GM21825 (cell line): ENCODE results near the gene PRR11.
"Not testable (repeated sequence)": the region's sequence is repeated elsewhere in the genome, so short reads cannot be mapped to it uniquely, and the experiment has no call there.

Experiments used
- ATAC-seq: cut with Tn5 transposase; IDR thresholded peaks from one replicate; pipeline ENCODE4 v1.9.1; 2021; ENCODE audit warnings: mild to moderate bottlenecking, moderate library complexity; ENCODE audit not compliant: unreplicated experiment

PRR11 gene

DNA sequence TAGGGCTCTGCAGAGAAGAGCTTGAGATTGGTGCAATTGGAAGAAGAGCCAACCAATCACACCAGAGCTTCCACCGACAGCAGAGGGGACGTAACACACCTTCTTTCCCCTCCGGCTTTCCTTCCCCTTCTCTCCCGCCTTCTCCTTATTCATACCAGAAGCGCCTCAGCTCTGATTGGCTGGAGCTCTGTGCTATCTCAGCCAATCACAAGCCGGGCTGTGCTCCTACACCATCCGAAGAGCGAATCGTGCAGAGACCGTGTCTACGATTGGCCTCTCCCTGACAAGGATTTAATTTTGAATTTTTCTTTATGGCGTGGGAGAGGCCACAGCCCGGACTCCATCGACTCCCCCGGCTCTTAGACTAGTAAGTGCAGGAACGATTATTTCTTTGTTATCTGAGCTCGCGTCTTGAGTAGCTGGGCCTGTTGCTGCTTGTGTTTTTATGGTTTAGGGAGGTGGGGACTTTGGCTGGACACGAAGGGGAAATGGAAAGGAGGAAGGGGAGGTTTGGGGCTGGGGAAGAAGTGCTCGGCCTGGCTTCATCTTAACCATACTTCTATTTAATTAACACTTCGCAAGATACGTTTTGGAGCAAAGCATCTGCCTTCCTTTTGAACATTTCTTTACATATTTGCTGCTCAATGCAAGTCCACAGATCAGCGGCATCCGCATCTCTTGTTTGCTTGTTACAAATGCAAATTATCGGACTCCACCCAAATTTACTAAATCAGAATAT, at the start of gene PRR11:
Gene PRR11 (plus strand): TSS at position 308 of the 739 bp plus-strand sequence. CDS start 14,007 bp downstream, outside the sequence.
- ATAC-seq = peak; percentile 85

DNA sequence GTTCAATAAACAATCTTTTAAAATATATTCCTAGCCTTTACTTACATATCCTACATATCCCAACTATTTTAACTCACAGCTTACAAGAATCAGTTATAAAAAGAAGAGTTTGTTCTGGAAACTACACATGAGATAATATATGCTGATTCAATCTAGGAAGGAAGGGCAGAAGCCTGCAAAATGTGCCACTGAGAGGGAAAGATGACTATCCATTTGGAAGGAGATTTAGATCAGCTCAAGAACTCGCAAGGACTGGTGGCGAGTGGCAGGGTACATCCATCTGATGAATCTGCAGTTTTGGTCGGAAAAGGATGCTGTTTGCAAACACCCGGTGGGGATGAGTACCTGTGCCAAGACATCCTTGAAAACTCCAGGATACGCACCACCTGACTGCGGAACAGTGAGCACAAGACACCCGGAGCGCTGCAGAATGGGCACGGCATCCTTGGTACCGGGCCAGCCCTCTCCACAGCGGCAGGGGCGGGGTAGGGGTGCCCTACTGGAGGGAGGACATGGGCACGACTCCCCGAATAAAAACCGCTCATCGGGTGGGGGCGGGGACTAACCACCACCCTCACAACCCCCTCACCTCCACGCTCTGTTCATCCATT, 49.6 kb upstream of the PRR11 start:
- peak; percentile 24 for ATAC-seq

DNA sequence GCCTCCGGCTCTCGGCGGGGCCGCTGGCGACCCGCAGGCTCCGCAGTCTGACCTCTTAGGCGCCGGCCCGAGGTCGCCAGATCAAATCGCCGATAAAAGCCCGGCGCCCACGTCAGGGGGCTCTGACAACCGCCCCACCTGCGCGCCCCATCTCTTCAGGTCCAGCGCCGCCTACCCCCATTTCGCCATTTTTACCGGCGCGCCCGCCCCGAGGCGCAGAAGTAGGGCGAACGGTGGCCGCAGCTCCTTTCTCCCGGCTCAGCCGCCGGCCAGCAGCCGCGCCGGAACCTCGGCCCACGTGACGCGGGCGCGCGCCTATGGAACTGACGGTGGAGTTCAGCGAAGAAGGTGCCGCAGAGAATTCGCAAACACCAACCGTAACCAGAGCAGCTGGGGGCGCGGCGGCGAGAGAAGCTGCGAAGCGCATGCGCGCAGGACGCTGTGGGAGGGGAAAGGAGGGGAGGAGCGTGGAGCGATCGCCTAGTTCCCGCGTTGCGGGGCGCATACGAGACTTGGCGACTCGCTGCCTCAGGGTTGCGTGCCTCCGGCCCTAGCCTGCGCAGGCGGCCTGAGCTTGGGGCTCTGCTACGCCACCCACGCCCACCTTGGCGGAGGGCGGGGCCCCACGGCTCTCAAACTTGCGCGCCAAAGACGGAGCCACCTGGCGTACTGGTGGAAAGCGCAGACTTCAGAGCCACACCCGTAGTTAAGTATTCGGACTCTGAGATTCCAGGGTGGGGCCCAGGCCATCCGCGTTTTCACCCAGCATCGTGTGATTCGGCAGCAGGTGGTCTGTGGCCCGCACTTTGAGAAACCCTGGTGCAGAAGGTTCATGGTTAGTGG, 48.9 kb upstream of the PRR11 start, which contains the start of gene TRIM37:
Gene TRIM37 (minus strand): TSS at position 418 of the 843 bp plus-strand sequence. CDS start 419 bp downstream, outside the sequence.
- peak; percentile 94 for ATAC-seq

DNA sequence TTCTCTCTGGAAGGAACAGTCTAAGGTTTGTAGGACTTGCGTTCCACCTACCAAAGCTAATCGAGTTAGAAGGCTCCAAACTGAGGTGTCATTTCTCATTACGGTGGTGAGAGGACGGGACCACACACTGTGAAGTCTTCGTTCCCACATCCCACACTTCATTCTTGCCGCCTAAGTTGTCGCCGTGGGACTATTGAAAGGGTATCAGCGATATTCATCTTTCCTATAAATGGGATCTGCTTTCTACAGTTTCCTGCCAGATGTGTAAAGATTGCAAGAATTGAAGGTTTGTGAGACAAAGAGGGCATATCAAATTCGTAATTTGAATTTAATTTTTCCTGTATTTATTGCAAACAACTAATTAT, 48.3 kb upstream of the PRR11 start:
- ATAC-seq = no peak

DNA sequence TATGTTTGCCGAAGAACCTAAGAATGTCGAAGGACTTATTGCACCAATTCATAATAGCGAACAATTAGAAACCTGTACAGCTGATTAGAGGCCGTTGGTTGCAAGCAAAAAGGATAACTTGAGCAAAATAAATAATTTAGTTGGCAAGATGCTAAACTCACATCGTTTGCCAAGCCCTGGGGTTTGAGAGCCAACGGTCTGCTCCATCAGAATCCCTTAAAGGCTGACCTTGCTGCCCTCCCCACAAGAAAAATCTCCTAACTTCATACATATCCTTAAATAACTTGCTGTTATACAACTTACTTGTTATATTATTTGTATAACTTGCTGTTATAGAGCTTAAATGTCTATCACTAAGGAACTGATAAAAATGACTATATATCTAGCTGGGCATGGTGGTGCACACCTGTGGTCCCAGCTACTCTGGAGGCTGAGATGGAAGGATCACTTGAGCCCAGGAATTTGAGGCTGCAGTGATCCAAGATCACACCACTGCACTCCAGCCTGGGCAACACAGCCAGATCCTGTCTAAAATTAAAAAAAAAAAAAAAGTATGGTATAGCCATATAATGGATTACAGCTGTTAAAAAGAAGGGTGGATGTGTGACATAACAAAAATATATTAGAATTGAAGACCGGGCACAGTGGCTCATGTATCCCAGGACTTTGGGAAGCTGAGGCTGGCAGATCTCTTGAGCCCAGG, 47.0 kb upstream of the PRR11 start:
- no peak for ATAC-seq

DNA sequence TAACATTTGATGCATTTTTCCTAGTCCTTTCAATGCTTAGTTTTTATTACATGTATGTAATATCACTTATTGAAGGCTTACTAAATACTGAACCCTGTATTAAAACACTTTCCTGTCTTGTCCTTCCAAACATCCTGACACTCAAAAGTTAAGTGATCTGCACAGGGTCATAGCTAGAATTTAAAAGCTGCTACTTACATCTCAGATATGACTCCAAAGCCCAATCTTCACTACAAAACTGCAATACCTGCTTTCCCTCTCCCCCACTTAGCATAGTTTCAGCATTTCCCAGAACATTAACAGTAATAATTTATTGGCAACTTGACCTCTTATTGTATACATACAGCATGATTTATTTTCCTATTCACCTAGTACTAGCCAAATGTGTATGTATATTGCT, 44.6 kb upstream of the PRR11 start:
- ATAC-seq = no peak

DNA sequence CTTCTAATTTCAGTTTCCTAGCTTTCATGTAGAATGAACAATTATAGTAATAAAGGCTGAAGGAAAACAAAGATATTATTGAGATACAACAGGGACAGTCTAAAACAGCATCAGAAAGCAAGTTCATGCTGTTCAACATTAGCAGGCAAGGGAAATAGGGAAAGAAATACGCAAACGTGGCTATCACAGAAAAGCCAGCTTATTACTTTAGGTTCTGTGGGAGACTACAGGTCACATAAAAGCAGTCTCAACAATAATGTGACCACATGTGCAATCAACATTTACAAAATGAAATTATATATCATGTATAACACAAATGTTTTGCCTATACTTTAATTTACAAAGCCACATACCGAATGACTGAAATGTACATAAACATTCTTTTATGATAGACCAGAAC, 44.0 kb upstream of the PRR11 start:
- no peak for ATAC-seq

DNA sequence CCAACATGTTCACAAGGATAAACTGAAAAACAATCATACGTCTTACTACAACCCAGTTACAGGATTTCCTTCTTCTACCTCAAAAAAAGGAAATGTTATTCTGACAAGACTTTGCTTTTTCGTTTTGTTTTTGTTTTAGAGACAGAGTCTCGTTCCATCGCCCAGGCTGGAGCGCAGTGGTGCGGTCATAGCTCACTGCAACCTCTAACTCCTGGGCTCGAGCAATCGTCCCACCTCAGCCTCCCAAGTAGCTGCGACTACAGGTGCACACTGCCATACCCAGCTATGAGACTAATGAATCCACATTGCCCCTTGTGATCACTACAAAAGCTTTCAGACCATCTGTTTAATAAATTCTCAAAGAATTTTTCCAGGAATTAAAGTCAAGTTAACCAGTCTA, 40.1 kb upstream of the PRR11 start:
- no peak for ATAC-seq

DNA sequence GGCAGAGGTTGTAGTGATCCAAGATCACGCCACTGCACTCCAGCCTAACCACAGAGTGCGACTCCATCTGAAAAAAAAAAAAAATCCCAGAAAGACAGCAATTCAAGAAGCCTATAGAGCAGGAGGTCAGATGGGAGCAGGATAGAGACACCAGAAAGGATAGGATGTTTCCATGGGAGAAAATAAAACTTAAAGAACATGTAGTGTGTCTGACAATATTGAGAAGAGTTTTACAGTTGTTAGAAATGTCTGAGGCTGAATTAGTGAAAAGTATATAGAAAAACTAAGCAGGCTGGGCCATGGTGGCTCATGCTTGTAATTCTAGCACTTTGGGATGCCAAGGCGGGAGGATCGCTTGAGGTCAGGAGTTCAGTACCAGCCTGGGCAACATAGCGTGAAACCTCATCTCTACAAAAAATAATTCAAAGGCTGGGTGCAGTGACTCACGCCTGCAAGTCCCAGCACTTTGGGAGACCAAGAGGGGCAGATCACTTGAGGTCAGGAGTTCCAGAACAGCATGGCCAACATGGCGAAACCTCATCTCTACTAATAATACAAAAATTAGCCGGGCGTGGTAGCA, 33.6 kb upstream of the PRR11 start:
- no peak for ATAC-seq

DNA sequence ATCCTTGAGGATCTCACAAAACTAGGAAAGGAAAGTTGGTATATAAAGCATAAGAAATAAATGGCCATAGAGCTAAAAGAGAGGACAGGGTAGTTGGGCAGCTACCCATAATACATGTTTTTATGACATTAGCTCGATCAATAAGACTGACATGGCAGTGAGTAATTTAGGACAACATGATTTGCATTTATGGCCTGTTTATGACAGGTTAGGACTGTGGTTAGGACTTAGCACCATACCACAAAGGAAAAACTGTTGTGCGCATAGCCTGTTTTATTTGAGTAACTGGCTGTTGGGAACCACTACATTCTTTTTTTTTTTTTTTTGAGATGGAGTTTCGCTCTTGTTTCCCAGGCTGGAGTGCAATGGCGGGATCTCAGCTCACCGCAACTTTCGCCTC, 30.9 kb upstream of the PRR11 start:
- ATAC-seq = no peak

DNA sequence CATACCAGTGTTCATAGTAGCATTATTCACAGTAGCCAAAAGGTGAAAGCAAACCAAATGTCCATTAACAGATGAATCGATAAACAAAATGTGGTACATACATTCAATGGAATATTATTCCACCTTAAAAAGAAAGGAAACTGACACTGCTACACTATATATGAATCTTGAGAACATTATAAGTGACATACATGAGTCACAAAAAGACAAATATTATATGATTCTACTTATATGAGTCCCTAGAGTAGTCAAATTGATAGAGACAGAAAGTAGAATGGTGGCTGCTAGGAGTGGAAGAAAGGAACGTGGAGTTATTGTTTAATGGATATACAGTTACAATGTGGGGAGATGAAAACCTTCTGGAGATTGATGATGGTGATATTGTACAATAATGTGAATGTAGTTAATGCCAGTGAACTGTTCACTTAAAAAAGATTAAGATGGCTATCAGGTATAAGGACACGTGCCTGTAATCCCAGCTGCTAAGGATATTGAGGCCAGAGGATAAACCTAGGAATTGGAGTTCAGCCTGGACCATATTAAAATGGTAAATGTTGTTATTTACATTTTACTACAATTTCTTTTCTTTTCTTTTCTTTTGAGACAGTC, 28.6 kb upstream of the PRR11 start:
- ATAC-seq = no peak

DNA sequence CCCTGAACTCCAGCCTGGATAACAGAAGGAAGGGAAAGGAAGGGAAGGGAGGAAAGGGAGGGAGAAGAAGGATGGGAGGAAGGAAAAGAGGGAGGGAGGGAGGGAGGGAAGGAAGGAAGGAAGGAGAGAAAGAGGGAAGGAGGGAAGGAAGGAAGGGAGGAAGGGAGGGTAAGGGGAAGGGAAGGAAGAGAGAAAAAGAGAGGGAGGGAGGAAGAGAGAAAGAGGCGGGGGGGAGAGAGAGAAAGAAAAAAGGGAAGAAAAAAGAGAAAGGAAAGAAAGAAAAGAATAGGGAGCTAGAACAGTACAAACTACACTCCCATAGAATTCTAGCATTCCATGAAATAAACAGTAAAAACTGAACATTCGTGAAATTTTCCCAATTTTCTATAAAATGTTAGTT, 25.7 kb upstream of the PRR11 start:
- ATAC-seq = no peak

DNA sequence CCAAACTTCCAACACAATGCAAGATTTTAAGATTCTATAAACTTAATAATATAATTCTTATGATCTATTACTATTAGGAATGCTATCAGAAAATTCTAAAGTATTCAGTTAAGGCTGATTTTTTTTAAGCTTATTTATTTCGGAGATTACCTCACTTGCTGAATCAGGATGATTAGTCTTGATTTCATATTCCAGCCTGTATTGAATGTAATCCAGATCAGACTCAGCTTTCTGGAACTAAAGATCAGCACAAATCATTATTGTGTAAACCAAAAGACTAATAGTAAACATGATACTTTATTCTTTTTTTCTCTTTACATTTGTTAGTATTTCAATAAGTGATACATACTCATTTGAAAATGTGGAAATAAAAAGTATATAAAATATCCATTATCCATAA, 24.4 kb upstream of the PRR11 start:
- no peak for ATAC-seq

DNA sequence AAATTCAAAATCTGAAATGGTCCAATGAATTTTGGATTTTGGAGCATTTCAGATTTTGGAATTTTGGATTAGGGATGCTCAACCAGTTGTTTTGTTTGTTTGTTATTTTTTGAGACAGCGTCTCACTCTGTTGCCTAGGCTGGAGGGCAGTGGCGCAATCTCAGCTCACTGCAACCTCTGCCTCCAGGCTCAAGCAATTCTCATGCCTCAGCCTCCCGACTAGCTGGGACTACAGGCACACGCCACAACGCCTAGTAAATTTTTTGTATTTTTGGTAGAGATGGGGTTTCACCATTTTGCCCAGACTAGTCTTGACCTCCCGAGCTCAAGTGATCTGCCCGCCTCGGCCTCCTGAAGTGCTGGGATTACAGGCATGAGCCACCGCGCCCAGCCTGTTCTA, 17.2 kb upstream of the PRR11 start:
- ATAC-seq = not testable (repeated sequence)

DNA sequence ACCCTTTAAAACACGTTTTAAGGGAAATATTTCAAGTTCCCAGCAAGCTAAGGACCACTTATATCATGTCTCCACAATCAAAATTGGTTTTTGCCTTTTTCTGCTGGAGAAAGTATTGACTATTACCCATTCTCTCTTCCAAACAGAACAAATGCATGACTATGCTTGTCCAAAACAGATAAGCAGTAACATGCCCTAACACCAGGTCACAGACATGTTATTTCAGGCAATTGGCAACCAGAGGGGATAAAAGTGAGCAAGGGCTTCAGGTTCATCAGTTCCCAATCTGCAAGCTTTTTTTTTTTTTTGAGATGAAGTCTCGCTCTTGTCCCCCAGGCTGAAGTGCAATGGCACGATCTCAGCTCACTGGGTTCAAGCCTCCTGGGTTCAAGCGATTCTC, 15.6 kb upstream of the PRR11 start:
- ATAC-seq = no peak

DNA sequence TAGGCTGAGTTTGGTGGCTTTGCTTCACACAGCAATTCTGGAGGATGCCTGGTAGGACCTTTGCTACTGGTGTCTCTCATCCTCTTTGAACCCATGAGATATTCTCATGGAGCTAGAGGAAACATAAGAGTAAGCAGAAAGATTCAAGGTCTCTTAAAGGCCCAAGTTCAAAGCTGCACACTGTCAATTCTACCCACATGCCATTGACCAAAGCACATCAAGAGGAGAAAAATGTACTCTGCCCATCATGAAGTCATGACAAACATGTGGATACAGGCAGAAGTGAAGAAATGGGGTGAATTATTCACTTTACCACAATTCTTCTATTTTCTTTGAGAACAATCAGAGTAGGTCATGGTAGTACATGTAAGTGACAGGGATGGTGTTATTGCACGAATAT, 13.7 kb upstream of the PRR11 start:
- no peak for ATAC-seq

DNA sequence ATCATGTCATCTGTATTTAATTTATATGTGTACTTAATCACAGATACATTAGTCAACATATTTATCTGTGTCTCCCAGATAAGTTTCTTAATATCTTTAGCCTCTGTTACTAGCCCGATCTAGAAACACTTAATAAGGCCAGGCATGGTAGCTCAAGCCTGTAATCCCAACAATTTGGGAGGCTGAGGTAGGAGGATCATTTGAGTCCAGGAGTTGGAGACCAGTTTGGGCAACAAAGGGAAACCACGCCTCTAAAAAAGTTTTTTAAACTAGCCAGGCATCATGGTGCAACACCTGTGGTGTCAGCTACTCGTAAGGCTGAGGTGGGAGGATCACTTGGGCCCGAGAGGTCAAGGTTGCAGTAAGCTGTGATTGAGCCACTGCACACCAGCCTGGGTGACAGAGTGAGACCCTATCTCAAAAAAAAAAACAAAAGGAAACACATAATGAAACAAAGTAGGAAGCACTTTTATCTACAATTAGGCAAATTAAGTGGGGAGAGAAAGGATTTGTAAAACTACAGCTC, 9.9 kb upstream of the PRR11 start:
- no peak for ATAC-seq

DNA sequence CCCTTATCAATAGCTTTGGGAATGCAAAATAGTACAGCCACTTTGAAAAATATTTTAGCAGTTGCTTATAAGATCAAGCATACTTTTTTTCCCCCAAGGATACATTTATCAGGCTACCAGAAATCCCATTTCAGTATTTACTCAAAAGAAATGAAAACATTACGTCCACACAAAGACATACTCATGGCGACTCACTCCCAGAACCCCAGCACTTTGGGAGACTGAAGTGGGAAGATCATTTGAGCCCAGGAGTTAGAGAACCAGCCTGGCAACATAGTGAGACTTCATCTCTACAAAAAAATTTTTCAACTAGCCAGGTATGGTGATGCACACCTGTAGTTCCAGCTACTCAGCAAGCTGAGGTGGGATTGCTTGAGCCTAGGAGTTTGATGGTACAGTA, 6.5 kb upstream of the PRR11 start:
- no peak for ATAC-seq

DNA sequence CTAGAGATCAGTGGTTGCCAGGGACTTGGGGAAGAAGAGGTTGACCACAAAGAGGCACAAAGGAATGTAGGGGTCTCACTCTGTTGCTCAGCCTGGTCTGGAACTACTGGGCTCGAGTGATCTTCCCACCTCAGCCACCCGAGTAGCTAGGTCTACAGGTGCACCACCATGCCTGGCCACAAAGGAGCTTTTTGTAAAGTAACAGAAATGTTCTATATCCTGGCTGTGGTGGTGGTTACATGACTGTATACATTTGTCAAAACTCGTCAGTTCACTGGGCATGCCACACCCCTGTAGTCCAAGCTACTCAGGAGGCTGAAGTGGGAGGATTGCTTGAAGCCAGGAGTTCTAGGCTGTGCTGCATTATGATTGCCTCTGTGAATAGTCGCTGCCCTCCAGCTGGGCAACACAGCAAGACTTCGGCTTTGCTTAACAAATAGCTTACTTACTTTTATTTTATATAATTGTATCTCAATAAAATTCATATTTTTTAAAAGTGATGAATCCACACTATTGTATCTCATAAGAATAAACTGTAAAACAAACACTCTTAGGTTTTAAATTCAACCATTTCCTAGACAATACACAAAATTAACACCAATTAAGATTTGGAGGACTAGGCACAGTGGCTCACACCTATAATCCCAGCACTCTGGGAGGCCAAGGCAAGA, 5.6 kb upstream of the PRR11 start:
- no peak for ATAC-seq

DNA sequence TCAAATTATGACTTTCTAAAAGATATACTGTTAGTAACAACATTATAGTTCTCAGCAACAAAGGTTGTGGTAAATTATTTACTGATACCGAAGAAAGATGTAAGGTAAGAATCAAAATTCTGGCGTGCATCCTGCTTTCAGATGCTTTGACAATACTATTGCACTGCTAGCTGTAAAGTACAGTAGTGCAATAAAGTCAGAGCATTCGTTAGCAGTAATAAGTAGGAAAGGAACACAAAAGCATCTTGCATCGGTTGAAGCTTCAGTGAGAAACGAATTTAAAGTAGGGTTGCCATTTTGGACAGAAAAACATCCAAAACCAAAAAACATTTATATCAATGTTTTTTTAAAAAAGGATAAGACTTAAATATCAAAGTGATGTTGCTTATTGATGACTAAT, 4.5 kb upstream of the PRR11 start:
- ATAC-seq = no peak
